ENCODE results near the gene THRB. TPM values are rescaled to one million over a fixed set of nuclear protein-coding genes. Genes with fewer than 3 reads are reported as not detected.

Gene THRB
- total RNA-seq, 1 donor from 2014 or later = 22.8 TPM

DNA sequence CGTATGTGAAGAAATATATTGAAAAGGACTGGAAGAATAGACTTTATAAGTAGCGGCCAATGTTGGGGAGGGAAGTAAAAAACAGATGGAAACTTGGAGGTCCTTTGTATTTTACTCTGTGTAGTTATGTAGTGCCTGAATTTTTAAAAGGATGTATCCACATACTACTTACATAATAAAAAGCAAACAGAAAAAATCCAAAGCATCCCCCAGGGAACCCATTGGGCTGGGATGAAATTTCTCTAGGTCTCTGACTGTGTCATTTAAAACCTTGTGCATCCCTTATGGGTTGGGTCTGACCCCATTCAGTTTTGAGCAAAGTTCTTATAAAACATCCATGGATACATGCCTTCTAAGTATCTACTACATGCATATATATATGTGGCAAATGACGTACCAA, 408.4 kb downstream of the THRB start:
- Histone ChIP-seq H3K36me3 (no peaks in the 10 kb centered on the region), H3K27ac (no peak overlapping the region), H3K27me3 (no peaks in the 10 kb centered on the region), H3K9me3 (no peaks in the 10 kb centered on the region), H3K4me3 (no peak overlapping the region), H3K4me1 (no peaks in the 10 kb centered on the region)
- no peak for DNase-seq (ENCODE audit: extremely low spot score in 2 of 2)
- TF ChIP-seq POLR2A (IDR thresholded peaks at IDR 0.05) (no peak), POLR2AphosphoS5 (IDR thresholded peaks at IDR 0.05; ENCODE audit: insufficient read depth in 1 of 2, low read depth in 1 of 2) (no peak)
- TF ChIP-seq, protein P1, sequence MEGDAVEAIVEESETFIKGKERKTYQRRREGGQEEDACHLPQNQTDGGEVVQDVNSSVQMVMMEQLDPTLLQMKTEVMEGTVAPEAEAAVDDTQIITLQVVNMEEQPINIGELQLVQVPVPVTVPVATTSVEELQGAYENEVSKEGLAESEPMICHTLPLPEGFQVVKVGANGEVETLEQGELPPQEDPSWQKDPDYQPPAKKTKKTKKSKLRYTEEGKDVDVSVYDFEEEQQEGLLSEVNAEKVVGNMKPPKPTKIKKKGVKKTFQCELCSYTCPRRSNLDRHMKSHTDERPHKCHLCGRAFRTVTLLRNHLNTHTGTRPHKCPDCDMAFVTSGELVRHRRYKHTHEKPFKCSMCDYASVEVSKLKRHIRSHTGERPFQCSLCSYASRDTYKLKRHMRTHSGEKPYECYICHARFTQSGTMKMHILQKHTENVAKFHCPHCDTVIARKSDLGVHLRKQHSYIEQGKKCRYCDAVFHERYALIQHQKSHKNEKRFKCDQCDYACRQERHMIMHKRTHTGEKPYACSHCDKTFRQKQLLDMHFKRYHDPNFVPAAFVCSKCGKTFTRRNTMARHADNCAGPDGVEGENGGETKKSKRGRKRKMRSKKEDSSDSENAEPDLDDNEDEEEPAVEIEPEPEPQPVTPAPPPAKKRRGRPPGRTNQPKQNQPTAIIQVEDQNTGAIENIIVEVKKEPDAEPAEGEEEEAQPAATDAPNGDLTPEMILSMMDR (IDR thresholded peaks at IDR 0.05) = no peak
- intact Hi-C loops (cut with DNase I) = no loop called here

DNA sequence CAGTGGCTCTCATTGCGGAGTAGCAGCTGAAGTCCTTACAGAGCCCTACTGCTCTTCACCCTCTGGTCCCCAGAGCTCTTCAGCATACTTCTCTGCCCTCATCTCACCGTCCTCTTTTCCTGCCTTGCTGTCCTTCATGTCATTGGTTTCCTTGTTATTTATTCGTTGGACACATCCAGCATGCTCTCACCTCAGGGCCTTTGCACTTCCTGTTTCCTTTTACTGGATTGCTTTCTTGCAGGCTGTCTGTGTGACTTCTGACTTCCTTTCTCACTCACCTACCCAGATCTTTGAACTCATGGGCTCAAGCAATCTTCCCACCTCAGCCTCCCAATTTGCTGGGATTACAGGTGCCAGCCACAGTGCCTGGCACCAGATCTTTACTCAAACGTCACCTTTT, 422.5 kb downstream of the THRB start:
- H3K36me3 ChIP-seq = no peaks in the 10 kb centered on the region
- DNase-seq (ENCODE audit: extremely low spot score in 2 of 2) = no peak
- no peak overlapping the region for H3K4me3 ChIP-seq
- H3K4me1 ChIP-seq = no peaks in the 10 kb centered on the region
- no peak overlapping the region for H3K27ac ChIP-seq
- intact Hi-C loops (cut with DNase I) = no loop called here
- TF ChIP-seq POLR2AphosphoS5 (IDR thresholded peaks at IDR 0.05; ENCODE audit: insufficient read depth in 1 of 2, low read depth in 1 of 2) = no peak
- TF ChIP-seq, protein P1 (IDR thresholded peaks at IDR 0.05) = no peak
- no peak for TF ChIP-seq POLR2A (IDR thresholded peaks at IDR 0.05)
- H3K9me3 ChIP-seq = no peaks in the 10 kb centered on the region
- H3K27me3 ChIP-seq = no peaks in the 10 kb centered on the region

DNA sequence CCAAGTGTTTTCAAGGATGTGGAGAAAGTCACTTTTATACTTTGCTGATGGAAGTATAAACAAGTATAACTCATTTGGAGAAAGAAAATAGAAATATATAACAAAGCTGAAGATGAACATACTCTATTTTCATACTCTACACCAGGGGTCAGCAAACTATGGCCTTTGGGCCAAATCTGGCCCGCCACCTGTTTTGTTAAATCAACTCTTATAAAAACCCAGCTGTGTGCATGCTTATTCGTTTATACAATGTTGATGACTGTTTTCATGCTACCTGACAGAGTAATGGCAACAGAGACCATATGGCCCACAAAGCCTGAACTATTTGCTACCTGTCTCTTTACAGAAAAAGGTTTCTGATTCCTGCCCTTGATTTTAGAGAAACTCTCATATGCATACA, 425.6 kb downstream of the THRB start:
- H3K27ac ChIP-seq = no peak overlapping the region
- no peaks in the 10 kb centered on the region for H3K4me1 ChIP-seq
- TF ChIP-seq POLR2A (IDR thresholded peaks at IDR 0.05) = no peak
- TF ChIP-seq POLR2AphosphoS5 (IDR thresholded peaks at IDR 0.05; ENCODE audit: insufficient read depth in 1 of 2, low read depth in 1 of 2) = no peak
- TF ChIP-seq, protein P1 (IDR thresholded peaks at IDR 0.05) = no peak
- intact Hi-C loops (cut with DNase I) = no loop called here
- H3K9me3 ChIP-seq = no peaks in the 10 kb centered on the region
- no peaks in the 10 kb centered on the region for H3K36me3 ChIP-seq
- H3K4me3 ChIP-seq = no peak overlapping the region
- no peak for DNase-seq (ENCODE audit: extremely low spot score in 2 of 2)
- no peaks in the 10 kb centered on the region for H3K27me3 ChIP-seq

DNA sequence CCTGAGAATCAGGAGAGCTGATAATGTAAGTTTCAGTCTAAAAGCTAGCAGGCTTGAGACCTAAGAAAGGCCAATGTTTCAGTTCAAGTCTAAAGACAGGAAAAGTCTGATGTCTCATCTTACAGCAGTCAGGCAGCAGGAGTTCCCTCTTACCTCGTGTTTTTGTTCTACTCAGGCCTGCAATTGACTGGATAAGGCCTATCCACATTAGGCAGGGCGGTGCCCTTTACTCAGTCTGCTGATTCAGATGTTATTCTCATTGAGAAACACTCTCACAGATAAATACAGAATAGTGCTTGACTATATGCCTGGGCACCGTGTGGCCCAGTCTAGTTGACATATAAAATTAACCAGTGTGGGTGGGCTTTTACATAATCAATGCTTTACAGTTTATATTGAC, 427.2 kb downstream of the THRB start:
- intact Hi-C loops (cut with DNase I) = no loop called here
- Histone ChIP-seq H3K4me3 (no peak overlapping the region), H3K9me3 (no peaks in the 10 kb centered on the region), H3K4me1 (no peaks in the 10 kb centered on the region), H3K36me3 (no peaks in the 10 kb centered on the region), H3K27me3 (no peaks in the 10 kb centered on the region), H3K27ac (no peak overlapping the region)
- TF ChIP-seq, protein P1 (IDR thresholded peaks at IDR 0.05) = no peak
- TF ChIP-seq POLR2A (IDR thresholded peaks at IDR 0.05) (no peak), POLR2AphosphoS5 (IDR thresholded peaks at IDR 0.05; ENCODE audit: insufficient read depth in 1 of 2, low read depth in 1 of 2) (peak in 1 of 2 donors; percentile 23)
- no peak for DNase-seq (ENCODE audit: extremely low spot score in 2 of 2)

MicroRNAs encoded within 50 kb of the gene (microRNA counts, 767-probe panel; counts per million panel counts)
- 238 to 261 counts per million in 2 donors for microRNA hsa-miR-4792

Small RNA genes lying within 50 kb of the gene (microRNA-seq; reads per million reads assigned to microRNA genes)
- gene MIR4792 (ENCODE audit: borderline number of aligned reads, borderline replicate concordance) = not detected

Small RNA genes lying within 50 kb of the gene (small RNA-seq; reads per million reads assigned to genes)
- not detected for gene MIR4792

Data from vagina (tissue), 2 donors.